Stomach (tissue), 9 donors: ENCODE measurements around the gene GFER. TPM values are rescaled to one million over a fixed set of nuclear protein-coding genes. Genes with fewer than 3 reads are reported as not detected.

ENCODE experiments used
- DNase-seq, 2 donors: peaks; one replicate each; pipeline versions ENCODE4 v3.0.0 to v3.0.0-alpha.2; 2013 to 2019
- H3K27ac ChIP-seq, 5 donors: fragments of 200-600 bp in 4 of 5; sonication (generic) in 4 of 5; one replicate each; pipeline ENCODE4 v1.5.1; 2013 to 2019; ENCODE audit warnings: mild to moderate bottlenecking in 1 of 5, moderate library complexity in 1 of 5
- H3K27me3 ChIP-seq, 3 donors: fragments of 200-600 bp; sonication (generic); one replicate each; pipeline ENCODE4 v1.5.1; 2017 to 2019; ENCODE audit warnings: mixed run types in 1 of 3
- H3K36me3 ChIP-seq, 4 donors: fragments of 200-600 bp; sonication (generic); 1 replicate in 3 of 4; 2 replicates in 1 of 4; pipeline ENCODE4 v1.5.1; 2016 to 2019
- H3K4me1 ChIP-seq, 4 donors: fragments of 200-600 bp; sonication (generic); one replicate each; pipeline ENCODE4 v1.5.1; 2016 to 2019
- H3K4me3 ChIP-seq, 4 donors: fragments of 200-600 bp; sonication (generic) in 3 of 4; one replicate each; pipeline ENCODE4 v1.5.1; 2016 to 2019; ENCODE audit warnings: mild to moderate bottlenecking in 1 of 4
- H3K9me3 ChIP-seq, 4 donors: fragments of 200-600 bp; sonication (generic); one replicate each; pipeline ENCODE4 v1.5.1; 2016 to 2019
- EP300 ChIP-seq: sonication (generic); formaldehyde crosslinking; IDR thresholded peaks from one replicate; pipeline ENCODE4 v1.6.1; 2017; ENCODE audit warnings: antibody characterized with exemption
- POLR2A ChIP-seq, 4 donors: fragments of 450-650 bp; IDR thresholded peaks; one replicate each; pipeline ENCODE4 v1.6.1; 2016; ENCODE audit warnings: antibody characterized with exemption in 4 of 4, control low read depth in 2 of 4, mild to moderate bottlenecking in 1 of 4, moderate library complexity in 1 of 4
- POLR2AphosphoS5 ChIP-seq, 3 donors: sonication (generic); formaldehyde crosslinking; IDR thresholded peaks; one replicate each; pipeline ENCODE4 v1.6.1; 2016; ENCODE audit warnings: antibody characterized with exemption in 3 of 3
- WGBS, 5 donors: extraction: QIAGEN DNeasy Blood & Tissue Kit in 3 of 5; methylation state at CpG; one replicate each; pipeline versions ENCODE4 v1.1.5 to v1.1.7; 2013 to 2018; 5-methylcytosine and 5-hydroxymethylcytosine counted together
- intact Hi-C: fragments of 100-400 bp; cut with DNase I; formaldehyde crosslinking; loops from one replicate; pipeline ENCODE4 v1.15.1; 2023; ENCODE audit warnings: low total_unique reads
- polyA plus RNA-seq, 3 donors: library from polyadenylated mRNA; stranded (reverse); fragments of 200-250 nt; gene quantifications; one replicate each; pipeline ENCODE4 v1.2.3, GENCODE V29; 2013
- total RNA-seq, 5 donors: library from RNA; depleted of rRNA; stranded (reverse); fragments of >200 nt; gene quantifications; one replicate each; pipeline versions ENCODE4 v1.1.0 to v1.2.3, GENCODE V29; 2014 to 2016
- TF ChIP-seq, protein P1 (sequence below), 7 experiments: fragments of 450-650 bp in 4 of 7; fragments of 200-600 bp in 3 of 7; sonication (generic) in 3 of 7; IDR thresholded peaks; one replicate each; pipeline ENCODE4 v1.5.1; 2016 to 2019; ENCODE audit warnings: antibody characterized with exemption in 7 of 7, control low read depth in 2 of 7, mild to moderate bottlenecking in 1 of 7
- donor health status: healthy with polysubstance abuse.
- donor health status: Bipolar disorder and iron deficiency.
- donor health status: healthy.

The GFER gene
- total and polyA plus RNA-seq, 8 donors, result 3.1 to 313 (median 33.6) TPM

DNA sequence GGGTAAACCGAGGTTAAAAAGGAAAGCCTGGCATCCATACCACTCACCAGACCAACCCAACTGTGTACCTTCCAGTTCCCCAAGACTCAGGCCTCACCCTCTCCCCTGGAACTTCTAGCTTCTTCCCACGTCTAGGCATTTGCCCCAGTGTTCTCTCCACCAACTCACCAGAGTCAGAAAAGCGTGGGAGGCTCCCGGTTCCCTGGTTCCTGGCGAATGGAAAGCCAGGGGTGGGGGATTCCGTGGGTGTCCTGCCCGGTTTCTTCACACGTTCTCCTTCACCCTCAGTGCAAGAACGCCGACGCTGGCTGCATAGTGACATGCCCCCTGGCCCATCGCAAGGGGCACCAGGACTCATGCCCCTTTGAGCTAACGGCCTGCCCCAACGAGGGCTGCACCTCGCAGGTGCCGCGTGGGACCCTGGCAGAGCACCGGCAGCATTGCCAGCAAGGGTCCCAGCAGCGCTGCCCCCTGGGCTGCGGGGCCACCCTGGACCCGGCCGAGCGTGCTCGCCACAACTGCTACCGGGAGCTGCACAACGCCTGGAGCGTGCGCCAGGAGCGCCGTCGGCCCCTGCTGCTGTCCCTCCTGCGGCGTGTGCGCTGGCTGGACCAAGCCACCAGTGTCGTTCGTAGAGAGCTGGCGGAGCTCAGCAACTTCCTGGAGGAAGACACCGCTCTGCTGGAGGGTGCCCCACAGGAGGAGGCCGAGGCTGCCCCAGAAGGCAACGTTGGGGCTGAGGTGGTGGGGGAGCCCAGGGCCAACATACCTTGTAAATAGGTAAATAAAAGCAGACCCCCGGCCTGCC is 15.6 kb upstream of the GFER start:
- Histone ChIP-seq H3K36me3 (peaks cover 0 to 8% (median 2%) of the 10 kb centered on the region in 4 donors), H3K27ac (no peak overlapping the region), H3K4me3 (no peak overlapping the region), H3K4me1 (peaks cover 34 to 52% (median 43%) of the 10 kb centered on the region in 4 donors), H3K27me3 (no peaks in the 10 kb centered on the region), H3K9me3 (no peaks in the 10 kb centered on the region)
- DNase-seq, result no peak
- WGBS, 5 donors, result 85 to 93% (median 89%) methylated on average over 33 to 41 of the region's 41 CpGs
- TF ChIP-seq EP300 (no peak), POLR2A (IDR thresholded peaks at IDR 0.05) (no peak), POLR2AphosphoS5 (IDR thresholded peaks at IDR 0.05) (no peak)
- TF ChIP-seq, protein P1, sequence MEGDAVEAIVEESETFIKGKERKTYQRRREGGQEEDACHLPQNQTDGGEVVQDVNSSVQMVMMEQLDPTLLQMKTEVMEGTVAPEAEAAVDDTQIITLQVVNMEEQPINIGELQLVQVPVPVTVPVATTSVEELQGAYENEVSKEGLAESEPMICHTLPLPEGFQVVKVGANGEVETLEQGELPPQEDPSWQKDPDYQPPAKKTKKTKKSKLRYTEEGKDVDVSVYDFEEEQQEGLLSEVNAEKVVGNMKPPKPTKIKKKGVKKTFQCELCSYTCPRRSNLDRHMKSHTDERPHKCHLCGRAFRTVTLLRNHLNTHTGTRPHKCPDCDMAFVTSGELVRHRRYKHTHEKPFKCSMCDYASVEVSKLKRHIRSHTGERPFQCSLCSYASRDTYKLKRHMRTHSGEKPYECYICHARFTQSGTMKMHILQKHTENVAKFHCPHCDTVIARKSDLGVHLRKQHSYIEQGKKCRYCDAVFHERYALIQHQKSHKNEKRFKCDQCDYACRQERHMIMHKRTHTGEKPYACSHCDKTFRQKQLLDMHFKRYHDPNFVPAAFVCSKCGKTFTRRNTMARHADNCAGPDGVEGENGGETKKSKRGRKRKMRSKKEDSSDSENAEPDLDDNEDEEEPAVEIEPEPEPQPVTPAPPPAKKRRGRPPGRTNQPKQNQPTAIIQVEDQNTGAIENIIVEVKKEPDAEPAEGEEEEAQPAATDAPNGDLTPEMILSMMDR (IDR thresholded peaks at IDR 0.05), result no peak
- intact Hi-C loops, result no loop called here

GRCh38 chr16:1971796-1972489 is 12.1 kb upstream of the GFER start, which contains the start of gene TBL3:
TSS of gene TBL3 (plus strand) at chr16:1972053. CDS start at chr16:1972165, 112 bp downstream.
- DNase-seq, result peak; percentile 94 to 98
- no peaks in the 10 kb centered on the region for H3K9me3 ChIP-seq
- intact Hi-C loops, result no loop called here
- no peak for TF ChIP-seq EP300
- TF ChIP-seq POLR2AphosphoS5 (IDR thresholded peaks at IDR 0.05), result peak; percentile 98 to 100 (median 99)
- TF ChIP-seq, protein P1 (IDR thresholded peaks at IDR 0.05), result peak in 1 of 7 experiments; percentile 33
- TF ChIP-seq POLR2A (IDR thresholded peaks at IDR 0.05), result peak in 2 of 4 donors; percentile 83 to 89
- H3K27me3 ChIP-seq, result peaks cover 0 to 28% (median 0%) of the 10 kb centered on the region in 3 donors
- peak within 1 kb of the TSS; percentile 97 to 100 (median 100) for H3K4me3 ChIP-seq
- 0 to 1% (median 0%) methylated on average over 33 to 78 of the region's 78 CpGs for WGBS, 5 donors
- peak within 1 kb of the TSS; percentile 92 to 96 (median 94) for H3K27ac ChIP-seq
- H3K4me1 ChIP-seq, result peaks cover 20 to 41% (median 31%) of the 10 kb centered on the region in 4 donors
- peaks cover 28 to 34% (median 32%) of the 10 kb centered on the region in 4 donors for H3K36me3 ChIP-seq

DNA sequence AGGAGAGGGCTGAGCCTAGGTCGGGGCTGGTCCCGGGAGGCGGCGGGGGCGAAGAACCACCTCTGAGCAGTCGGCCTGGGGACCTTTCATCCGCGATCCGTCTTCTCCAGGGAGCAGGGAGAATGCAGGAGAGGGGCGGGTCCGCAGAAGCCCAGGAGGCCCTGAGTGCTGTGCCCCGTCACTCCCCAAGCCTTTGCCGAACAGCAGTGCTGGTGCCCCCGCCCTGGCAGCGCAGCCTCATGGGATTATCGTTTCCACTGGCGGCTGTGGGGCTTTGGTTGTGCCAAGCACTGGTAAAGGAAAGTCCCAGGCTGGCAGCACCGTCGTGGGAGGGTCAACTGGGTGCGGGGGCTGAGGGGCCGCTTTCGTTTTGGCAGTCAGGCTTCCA is 11.5 kb upstream of the GFER start:
- Histone ChIP-seq H3K4me1 (peaks cover 20 to 41% (median 31%) of the 10 kb centered on the region in 4 donors), H3K36me3 (peaks cover 34 to 38% (median 37%) of the 10 kb centered on the region in 4 donors), H3K9me3 (no peaks in the 10 kb centered on the region), H3K4me3 (peak overlapping the region; percentile 97 to 100 (median 100)), H3K27me3 (peaks cover 0 to 34% (median 0%) of the 10 kb centered on the region in 3 donors), H3K27ac (peak overlapping the region in 3 of 5 donors; percentile 92 to 94 (median 92))
- 1 to 5% (median 2%) methylated on average over 18 to 22 of the region's 22 CpGs for WGBS, 5 donors
- DNase-seq, result peak in 1 of 2 donors; percentile 53
- intact Hi-C loops, result no loop called here
- TF ChIP-seq EP300 (no peak), POLR2A (IDR thresholded peaks at IDR 0.05) (no peak), POLR2AphosphoS5 (IDR thresholded peaks at IDR 0.05) (no peak)
- TF ChIP-seq, protein P1 (IDR thresholded peaks at IDR 0.05), result no peak

DNA sequence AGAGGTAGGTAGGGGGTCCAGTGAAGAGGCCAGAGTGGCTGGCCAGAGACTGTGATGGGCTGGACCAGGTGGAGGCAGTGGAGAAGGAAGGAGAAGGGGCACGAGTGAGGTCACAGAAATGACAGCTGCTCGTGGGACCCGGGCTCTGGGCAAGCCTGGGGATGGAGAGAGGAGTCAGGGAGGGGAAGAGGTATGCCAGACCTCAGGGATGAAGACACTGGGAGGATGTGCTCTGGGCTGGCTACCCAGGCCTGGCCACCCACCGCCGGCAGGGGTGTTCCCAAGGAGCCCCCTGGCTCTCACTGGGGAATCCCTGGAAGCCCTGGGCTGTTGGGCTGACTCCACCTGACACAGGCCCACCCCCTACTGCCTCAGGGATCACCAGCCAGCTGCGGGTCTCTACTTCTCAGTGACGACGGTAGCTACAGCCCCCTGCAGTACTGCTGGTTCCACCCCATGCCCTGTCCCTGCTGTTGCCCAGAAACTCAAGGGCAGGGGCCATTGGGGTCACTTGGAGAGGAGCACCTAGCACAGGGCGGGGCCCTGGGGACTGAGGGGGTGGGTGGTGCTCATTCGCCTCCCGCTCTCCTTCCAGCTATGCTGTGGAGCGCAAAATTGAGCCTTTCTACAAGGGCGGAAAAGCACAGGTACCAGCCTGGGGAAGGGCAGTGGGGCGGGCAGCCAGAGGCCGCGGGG is 10.4 kb upstream of the GFER start:
- H3K36me3 ChIP-seq, result peaks cover 43 to 49% (median 48%) of the 10 kb centered on the region in 4 donors
- TF ChIP-seq, protein P1 (IDR thresholded peaks at IDR 0.05), result no peak
- TF ChIP-seq EP300 (no peak), POLR2A (IDR thresholded peaks at IDR 0.05) (no peak), POLR2AphosphoS5 (IDR thresholded peaks at IDR 0.05) (no peak)
- DNase-seq, result no peak
- H3K27me3 ChIP-seq, result peaks cover 0 to 45% (median 3%) of the 10 kb centered on the region in 3 donors
- WGBS, 5 donors, result 89 to 93% (median 91%) methylated on average over 14 to 16 of the region's 16 CpGs
- peaks cover 21 to 44% (median 36%) of the 10 kb centered on the region in 4 donors for H3K4me1 ChIP-seq
- no peaks in the 10 kb centered on the region for H3K9me3 ChIP-seq
- intact Hi-C loops, result no loop called here
- H3K27ac ChIP-seq, result no peak overlapping the region
- H3K4me3 ChIP-seq, result peak overlapping the region in 2 of 4 donors; percentile 97 to 99
